Measurements from ENCODE around the gene ADAMTS17. TPM values are rescaled to one million over a fixed set of nuclear protein-coding genes. Genes with fewer than 3 reads are reported as not detected.

Gene ADAMTS17
- total and polyA plus RNA-seq, 9 of the 15 experiments (the other 6 are each of a cell fraction or from before 2014, with no cell fraction given), result 0.01 to 0.14 (median 0.07) TPM; not detected in 6

DNA sequence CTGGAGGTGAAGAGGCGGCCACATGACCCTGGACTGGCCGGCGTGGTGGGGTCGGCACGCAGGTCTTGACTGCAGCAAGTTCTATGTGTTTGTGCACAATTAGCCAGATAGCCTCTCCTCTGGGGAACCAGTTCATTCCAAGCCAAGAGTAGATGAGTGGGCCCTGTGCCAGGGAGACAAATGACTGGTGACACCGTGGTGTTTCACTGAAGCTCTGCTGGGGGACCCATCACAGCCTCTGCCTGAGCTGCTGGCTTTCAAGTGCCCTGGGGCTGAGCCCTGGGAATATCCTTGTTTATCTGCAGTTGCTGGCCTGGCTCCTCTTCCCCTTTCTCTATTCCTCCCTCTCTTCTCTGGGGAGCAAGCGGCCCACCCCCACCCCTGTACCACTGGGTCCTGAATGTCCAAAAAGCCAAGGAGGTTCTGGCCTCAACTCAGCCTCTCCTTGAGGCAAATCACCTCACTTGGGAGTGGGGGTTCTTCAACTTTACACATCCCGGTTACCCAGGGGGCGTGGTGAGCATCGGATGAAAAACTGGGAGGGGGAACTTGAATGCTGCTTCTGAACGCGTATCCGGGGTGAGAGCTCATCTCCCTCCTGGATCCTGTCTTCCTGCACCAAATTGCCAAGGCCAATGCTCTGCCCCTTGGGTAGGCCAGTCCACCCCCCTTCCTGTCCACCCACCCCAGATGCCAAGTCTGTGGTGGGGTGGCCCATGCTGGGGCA is 408.9 kb downstream of the ADAMTS17 start:
- Histone ChIP-seq H3K27ac (ENCODE audit: extremely low read depth, low read depth, low read length) (no peak overlapping the region), H3K9me1 (ENCODE audit: control insufficient read depth, insufficient read depth, low read length) (no peaks in the 10 kb centered on the region), H4K20me1 (replicated peaks; ENCODE audit: control insufficient read depth, insufficient read depth, low read length) (no peaks in the 10 kb centered on the region), H3K27me3 (ENCODE audit: control insufficient read depth in 2 of 2, insufficient read depth in 2 of 2, low read length in 2 of 2) (0 out of 5 replicates have a peak, but pooled peaks cover 0 to 4% of the 10 kb centered on the region in 2 experiments), H3K4me1 (replicated peaks in 1 of 2; ENCODE audit: control insufficient read depth in 2 of 2, insufficient read depth in 2 of 2, low read length in 2 of 2) (peaks cover 6 to 7% of the 10 kb centered on the region in 2 experiments; a peak in 3 of 5 replicates), H3K9ac (ENCODE audit: insufficient read depth in 1 of 2, low read depth in 2 of 2, low read length in 2 of 2) (no peak overlapping the region), H3K4me3 (no peak overlapping the region), H3K9me3 (replicated peaks; ENCODE audit: control insufficient read depth, insufficient read depth, low read depth, low read length) (no peaks in the 10 kb centered on the region), H3K36me3 (ENCODE audit: control insufficient read depth, insufficient read depth, low read length) (no peaks in the 10 kb centered on the region), H3K4me2 (ENCODE audit: insufficient read depth, low read length) (no peak overlapping the region), H3K79me2 (ENCODE audit: control insufficient read depth, insufficient read depth, low read length) (no peaks in the 10 kb centered on the region), H2AFZ (ENCODE audit: low read depth, low read length) (no peak overlapping the region)
- TF ChIP-seq CREB3 (tag; conservative IDR thresholded peaks at IDR 0.05; ENCODE audit: low read depth) (no peak), HNRNPL (IDR thresholded peaks at IDR 0.05; ENCODE audit: low read depth, low read length) (no peak), SMARCA5 (IDR thresholded peaks at IDR 0.05) (no peak)
- CTCF ChIA-PET (ENCODE audit: low intra/inter-chr PET ratio), result no interaction called here
- WGBS (ENCODE audit: insufficient coverage, low coverage, missing lambda C conversion rate), result 2% methylated on average over 12 of the region's 13 CpGs
- no TSS peak for BruUV-seq (replicated peaks)
- DNase-seq (ENCODE audit: extremely low read depth in 1 of 4, low spot score in 3 of 4) (no peak), ATAC-seq (no peak), FAIRE-seq (no peak)
- POLR2A ChIA-PET, result no interaction called here
- in situ Hi-C loops (cut with MboI), result no loop called here
- intact Hi-C loops (cut with micrococcal nuclease), result no loop called here
